ENCODE data around the gene FHIT. TPM values are rescaled to one million over a fixed set of nuclear protein-coding genes. Genes with fewer than 3 reads are reported as not detected.

FHIT gene
- total RNA-seq, 1 donor from 2014 or later: 22.6 TPM

DNA sequence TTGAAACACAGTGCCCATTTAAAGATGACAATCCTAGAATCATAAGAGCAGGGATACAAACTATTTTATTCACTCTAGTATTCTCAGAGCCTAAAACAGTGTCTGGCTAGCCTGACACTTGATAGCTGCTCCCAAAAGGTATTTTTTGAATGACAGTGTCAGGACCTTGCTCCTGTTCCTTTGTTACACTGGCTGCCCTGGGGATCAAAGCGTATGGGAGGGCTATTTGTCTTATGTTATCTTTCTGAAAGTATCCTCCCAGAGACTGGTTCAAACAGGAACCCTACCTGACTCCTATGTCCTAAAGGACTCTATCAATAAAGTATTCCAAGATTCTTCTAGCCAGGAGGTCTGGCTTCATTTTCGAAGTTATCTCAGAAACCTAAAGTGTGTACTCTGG, 621.4 kb downstream of the FHIT start:
- H3K9me3 Mint-ChIP-seq: no peaks in the 10 kb centered on the region
- H3K4me3 Mint-ChIP-seq: no peak overlapping the region
- DNase-seq (ENCODE audit: low spot score): no peak
- H3K36me3 Mint-ChIP-seq (ENCODE audit: low read depth): no peaks in the 10 kb centered on the region
- no peak overlapping the region for H3K27ac Mint-ChIP-seq
- H3K27me3 Mint-ChIP-seq (ENCODE audit: insufficient read depth): no peaks in the 10 kb centered on the region
- no peaks in the 10 kb centered on the region for H3K4me1 Mint-ChIP-seq (ENCODE audit: low read depth)
- intact Hi-C loops (cut with micrococcal nuclease): no loop called here

DNA sequence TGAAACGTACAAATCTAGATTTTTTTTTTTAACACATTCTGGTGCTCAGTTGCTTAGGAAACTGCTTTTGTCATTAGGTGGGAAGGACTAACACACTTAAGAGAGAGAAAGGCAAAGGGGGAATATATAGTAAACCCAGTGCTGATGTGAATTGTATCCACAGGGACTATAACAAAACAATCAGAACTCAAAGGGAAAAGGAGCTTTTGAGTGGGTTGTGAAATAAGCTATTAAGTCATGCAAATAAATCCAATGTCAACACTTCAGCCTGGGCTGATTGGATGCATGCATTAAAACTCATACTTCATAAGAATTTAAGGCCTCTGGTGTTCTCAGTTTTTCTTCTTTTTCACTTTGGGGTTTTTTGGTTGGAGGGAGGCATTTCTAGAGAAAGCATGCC, 628.9 kb downstream of the FHIT start:
- no peak overlapping the region for H3K27ac Mint-ChIP-seq
- no peak overlapping the region for H3K4me3 Mint-ChIP-seq
- no peaks in the 10 kb centered on the region for H3K36me3 Mint-ChIP-seq (ENCODE audit: low read depth)
- DNase-seq (ENCODE audit: low spot score): no peak
- peaks cover 5% of the 10 kb centered on the region for H3K9me3 Mint-ChIP-seq
- H3K27me3 Mint-ChIP-seq (ENCODE audit: insufficient read depth): no peaks in the 10 kb centered on the region
- intact Hi-C loops (cut with micrococcal nuclease): no loop called here
- H3K4me1 Mint-ChIP-seq (ENCODE audit: low read depth): no peaks in the 10 kb centered on the region

DNA sequence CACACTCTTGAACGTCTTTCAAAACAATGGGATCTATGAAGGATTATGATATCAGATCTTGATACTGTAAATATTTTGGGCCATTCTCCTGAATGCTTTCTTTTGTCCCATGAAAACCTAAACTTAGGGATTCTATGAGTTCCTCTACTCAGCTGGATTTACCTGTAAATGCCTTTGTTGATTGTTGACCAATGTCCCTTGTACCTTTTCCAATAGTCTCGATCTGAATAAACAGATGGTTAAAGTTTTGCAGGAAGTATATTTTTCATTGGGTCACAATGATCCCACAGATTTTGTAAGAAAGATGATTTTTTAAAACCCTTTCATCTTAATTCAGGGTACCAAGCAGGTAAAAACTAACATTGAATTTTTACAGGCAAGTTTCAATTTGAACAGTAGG, 634.1 kb downstream of the FHIT start:
- Mint-ChIP-seq H3K27me3 (ENCODE audit: insufficient read depth) (no peaks in the 10 kb centered on the region), H3K4me1 (ENCODE audit: low read depth) (no peaks in the 10 kb centered on the region), H3K9me3 (peaks cover 10% of the 10 kb centered on the region), H3K27ac (no peak overlapping the region), H3K4me3 (no peak overlapping the region), H3K36me3 (ENCODE audit: low read depth) (no peaks in the 10 kb centered on the region)
- DNase-seq (ENCODE audit: low spot score): no peak
- intact Hi-C loops (cut with micrococcal nuclease): no loop called here

DNA sequence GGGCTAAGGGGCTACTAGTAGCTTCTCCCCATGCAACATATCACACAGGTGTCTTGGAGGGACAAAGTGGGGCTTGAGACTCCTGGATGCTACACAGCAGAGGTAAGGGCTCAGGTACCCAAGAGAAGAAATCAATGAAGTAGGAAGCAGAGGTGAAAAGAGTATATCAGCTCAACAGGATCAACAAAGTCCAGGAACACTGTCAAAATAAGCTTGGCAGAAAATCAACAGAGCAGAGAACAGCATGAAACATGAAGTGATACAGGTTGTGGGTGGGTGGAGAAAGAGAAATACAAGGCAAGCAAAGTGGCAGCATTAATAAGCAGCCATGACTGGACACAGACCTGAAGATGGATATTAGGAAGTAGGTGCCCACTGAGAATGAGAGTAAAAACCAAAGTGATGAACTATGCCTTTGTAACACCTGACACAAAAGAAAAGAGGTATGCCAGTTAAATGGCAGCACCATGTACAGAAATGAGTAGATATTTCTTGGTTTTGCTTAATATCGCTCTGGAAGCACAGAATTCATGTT, 637.4 kb downstream of the FHIT start:
- intact Hi-C loops (cut with micrococcal nuclease): no loop called here
- peaks cover 5% of the 10 kb centered on the region for H3K9me3 Mint-ChIP-seq

DNA sequence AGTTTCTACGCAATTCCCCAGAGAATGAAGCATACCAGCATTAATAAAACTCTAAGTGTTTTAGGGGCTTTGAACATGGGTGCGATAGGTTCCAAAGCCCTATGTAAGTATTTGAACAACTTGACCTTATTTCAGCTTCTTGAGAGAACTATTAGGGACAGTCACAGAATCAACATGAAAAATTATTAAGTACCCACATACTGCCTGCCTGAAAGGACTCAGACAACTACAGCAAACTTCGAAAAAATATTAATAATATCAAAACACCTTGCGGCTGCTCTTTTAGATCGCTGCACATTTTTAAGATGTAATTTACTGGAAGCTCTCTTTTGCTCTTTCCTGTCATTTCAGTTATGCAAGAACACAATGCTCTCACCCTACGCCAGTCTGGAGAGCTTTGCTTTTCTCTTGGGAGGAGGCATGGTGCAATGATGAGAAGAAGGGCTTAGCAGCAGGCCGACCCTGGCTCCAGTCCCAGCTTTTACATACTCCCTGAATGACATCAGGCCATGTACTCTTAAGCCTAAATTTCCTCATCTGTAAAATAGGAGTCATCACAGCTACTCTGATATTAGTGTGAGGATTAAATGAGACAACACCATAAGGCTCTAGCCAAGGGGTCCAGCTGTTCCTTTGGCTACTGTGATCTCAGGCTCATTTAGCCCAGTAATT, 640.7 kb downstream of the FHIT start:
- H3K4me3 Mint-ChIP-seq: no peak overlapping the region
- intact Hi-C loops (cut with micrococcal nuclease): no loop called here
- H3K4me1 Mint-ChIP-seq (ENCODE audit: low read depth): no peaks in the 10 kb centered on the region
- H3K9me3 Mint-ChIP-seq: peaks cover 5% of the 10 kb centered on the region
- no peaks in the 10 kb centered on the region for H3K27me3 Mint-ChIP-seq (ENCODE audit: insufficient read depth)
- H3K27ac Mint-ChIP-seq: no peak overlapping the region
- no peak for DNase-seq (ENCODE audit: low spot score)
- no peaks in the 10 kb centered on the region for H3K36me3 Mint-ChIP-seq (ENCODE audit: low read depth)

More for the DNA sequence above, 637.4 kb downstream of the FHIT start:
- Mint-ChIP-seq H3K4me3 (no peak overlapping the region), H3K27ac (no peak overlapping the region), H3K4me1 (ENCODE audit: low read depth) (no peaks in the 10 kb centered on the region), H3K36me3 (ENCODE audit: low read depth) (no peaks in the 10 kb centered on the region), H3K27me3 (ENCODE audit: insufficient read depth) (no peaks in the 10 kb centered on the region)
- no peak for DNase-seq (ENCODE audit: low spot score)

DNA sequence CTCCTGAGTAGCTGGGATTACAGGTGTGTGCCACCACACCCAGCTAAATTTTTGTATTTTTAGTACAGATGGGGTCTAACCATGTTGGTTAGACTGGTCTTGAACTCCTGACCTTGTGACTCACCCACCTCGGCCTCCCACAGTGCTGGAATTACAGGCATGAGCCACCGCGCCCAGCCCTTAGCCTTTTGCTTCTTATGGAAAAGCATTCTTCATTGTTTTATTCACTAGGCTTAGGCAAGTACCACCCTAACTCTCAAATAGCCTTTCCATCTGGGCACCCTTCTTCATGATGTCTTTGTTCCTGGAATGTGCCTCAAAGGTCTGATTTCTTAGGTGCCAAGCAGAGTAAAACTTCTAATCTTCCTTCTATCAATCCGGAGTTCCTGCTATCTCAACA, 641.8 kb downstream of the FHIT start:
- H3K27me3 Mint-ChIP-seq (ENCODE audit: insufficient read depth): no peaks in the 10 kb centered on the region

DNA sequence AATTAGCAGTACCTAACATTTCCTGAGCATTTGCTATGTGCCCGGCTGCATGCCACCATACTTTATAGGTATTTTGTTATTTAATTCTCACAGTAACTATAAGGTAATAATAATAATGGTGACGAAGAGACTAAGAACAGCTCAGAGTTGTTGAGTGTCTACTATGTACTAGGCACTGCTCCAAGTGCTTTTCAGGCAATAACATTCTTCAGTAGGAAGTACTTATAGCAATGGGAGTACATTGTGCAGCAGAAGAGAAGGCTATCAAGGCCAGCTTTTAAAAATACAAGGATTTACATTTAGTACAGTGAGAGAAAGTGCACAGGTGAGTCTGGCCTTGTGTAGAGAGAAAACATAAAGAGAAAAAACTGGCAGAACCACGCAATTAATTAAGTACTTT, 647.4 kb downstream of the FHIT start:
- DNase-seq (ENCODE audit: low spot score): no peak
- H3K27me3 Mint-ChIP-seq (ENCODE audit: insufficient read depth): no peaks in the 10 kb centered on the region
- H3K4me3 Mint-ChIP-seq: no peak overlapping the region
- intact Hi-C loops (cut with micrococcal nuclease): no loop called here
- H3K36me3 Mint-ChIP-seq (ENCODE audit: low read depth): no peaks in the 10 kb centered on the region
- H3K9me3 Mint-ChIP-seq: no peaks in the 10 kb centered on the region
- H3K4me1 Mint-ChIP-seq (ENCODE audit: low read depth): no peaks in the 10 kb centered on the region
- H3K27ac Mint-ChIP-seq: no peak overlapping the region

More for the DNA sequence above, 641.8 kb downstream of the FHIT start:
- H3K9me3 Mint-ChIP-seq: peaks cover 5% of the 10 kb centered on the region
- no peaks in the 10 kb centered on the region for H3K36me3 Mint-ChIP-seq (ENCODE audit: low read depth)
- DNase-seq (ENCODE audit: low spot score): no peak
- no peaks in the 10 kb centered on the region for H3K4me1 Mint-ChIP-seq (ENCODE audit: low read depth)
- no peak overlapping the region for H3K4me3 Mint-ChIP-seq
- no peak overlapping the region for H3K27ac Mint-ChIP-seq
- intact Hi-C loops (cut with micrococcal nuclease): no loop called here

DNA sequence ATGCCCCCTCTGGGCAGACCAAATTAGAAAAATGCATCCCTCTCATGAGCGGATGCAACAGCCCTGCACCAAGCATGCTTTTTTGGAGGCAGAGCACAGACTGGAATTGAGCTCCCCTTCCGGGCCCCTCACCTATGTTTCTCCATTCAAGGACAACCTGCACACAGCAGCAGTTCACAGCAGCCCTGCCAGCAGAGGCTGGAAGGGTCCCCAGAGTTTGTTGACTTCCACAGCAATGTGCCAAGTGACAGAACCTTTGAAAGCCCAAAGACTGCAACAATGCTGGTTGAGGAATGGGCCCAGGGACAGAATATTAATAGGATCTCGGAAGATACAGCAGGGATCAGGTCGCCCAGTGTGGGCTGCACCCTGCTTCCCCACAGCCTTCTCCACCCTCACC, 650.4 kb downstream of the FHIT start:
- no peaks in the 10 kb centered on the region for H3K36me3 Mint-ChIP-seq (ENCODE audit: low read depth)
- H3K4me3 Mint-ChIP-seq: no peak overlapping the region
- H3K4me1 Mint-ChIP-seq (ENCODE audit: low read depth): no peaks in the 10 kb centered on the region
- no peak overlapping the region for H3K27ac Mint-ChIP-seq
- peaks cover 2% of the 10 kb centered on the region for H3K27me3 Mint-ChIP-seq (ENCODE audit: insufficient read depth)
- no peaks in the 10 kb centered on the region for H3K9me3 Mint-ChIP-seq
- DNase-seq (ENCODE audit: low spot score): no peak
- intact Hi-C loops (cut with micrococcal nuclease): no loop called here

DNA sequence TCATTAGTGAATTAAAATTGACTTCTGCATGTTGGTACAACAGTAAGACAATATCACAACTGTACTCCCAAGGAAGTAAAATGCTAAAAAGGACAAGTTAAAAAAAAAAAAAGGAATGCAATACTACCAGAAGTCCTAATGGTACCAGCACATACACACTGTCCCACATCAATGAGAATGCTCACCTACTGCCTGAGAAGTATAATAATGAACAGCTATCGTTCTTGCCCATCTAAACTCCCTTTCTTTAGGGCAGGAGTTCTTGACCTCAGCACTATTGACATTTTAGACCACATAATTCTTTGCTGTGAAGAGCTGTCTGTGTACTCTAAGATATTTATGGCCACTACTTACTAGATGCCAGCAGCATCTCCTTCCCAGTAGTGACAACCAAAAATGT, 651.7 kb downstream of the FHIT start:
- H3K9me3 Mint-ChIP-seq: no peaks in the 10 kb centered on the region
- no peak overlapping the region for H3K4me3 Mint-ChIP-seq
- peaks cover 2% of the 10 kb centered on the region for H3K27me3 Mint-ChIP-seq (ENCODE audit: insufficient read depth)
- no peaks in the 10 kb centered on the region for H3K4me1 Mint-ChIP-seq (ENCODE audit: low read depth)
- no peak for DNase-seq (ENCODE audit: low spot score)
- H3K36me3 Mint-ChIP-seq (ENCODE audit: low read depth): no peaks in the 10 kb centered on the region
- intact Hi-C loops (cut with micrococcal nuclease): no loop called here
- no peak overlapping the region for H3K27ac Mint-ChIP-seq

DNA sequence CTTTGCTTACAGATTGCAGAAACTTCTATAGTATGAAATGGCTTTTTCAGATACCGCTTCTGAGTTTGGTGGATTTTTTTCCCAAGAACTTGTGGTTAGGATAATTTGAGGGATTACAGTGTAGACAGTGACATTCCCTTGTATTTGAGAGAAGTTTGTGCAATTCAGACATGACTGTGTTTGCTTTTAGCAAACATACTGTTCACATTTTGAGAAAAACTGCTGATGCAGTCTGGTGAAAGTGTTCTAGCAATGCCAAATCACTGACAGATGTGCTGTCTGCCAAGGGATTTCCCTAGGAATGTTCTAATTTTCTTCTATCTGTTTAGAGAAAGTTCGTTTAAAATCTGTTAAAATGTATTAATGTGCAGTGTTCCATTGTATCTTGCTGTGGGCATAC, 652.6 kb downstream of the FHIT start:
- Mint-ChIP-seq H3K27me3 (ENCODE audit: insufficient read depth) (peaks cover 2% of the 10 kb centered on the region), H3K9me3 (no peaks in the 10 kb centered on the region), H3K4me1 (ENCODE audit: low read depth) (no peaks in the 10 kb centered on the region), H3K27ac (no peak overlapping the region), H3K4me3 (no peak overlapping the region), H3K36me3 (ENCODE audit: low read depth) (no peaks in the 10 kb centered on the region)
- intact Hi-C loops (cut with micrococcal nuclease): no loop called here
- DNase-seq (ENCODE audit: low spot score): no peak

DNA sequence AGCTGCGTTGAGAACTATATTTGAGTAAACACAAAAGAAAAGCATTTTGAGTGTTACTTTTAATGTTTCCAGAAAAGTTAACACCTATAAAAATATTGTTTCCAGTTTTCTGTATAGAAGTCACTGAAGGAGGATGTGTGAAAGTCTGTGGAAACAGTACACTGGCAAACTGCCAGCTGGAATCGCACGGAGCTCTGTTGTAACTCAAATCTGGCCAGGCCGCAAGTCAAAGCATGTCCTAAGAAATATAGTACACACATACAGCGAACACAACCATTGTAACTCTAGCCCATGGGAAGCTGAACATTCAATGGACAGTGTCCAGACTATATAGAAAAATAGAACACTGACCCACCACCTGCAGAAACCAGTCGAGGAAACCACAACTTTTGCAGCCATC, 657.2 kb downstream of the FHIT start:
- no peak for DNase-seq (ENCODE audit: low spot score)
- Mint-ChIP-seq H3K4me3 (no peak overlapping the region), H3K36me3 (ENCODE audit: low read depth) (no peaks in the 10 kb centered on the region), H3K4me1 (ENCODE audit: low read depth) (no peaks in the 10 kb centered on the region), H3K27me3 (ENCODE audit: insufficient read depth) (peaks cover 2% of the 10 kb centered on the region), H3K9me3 (no peaks in the 10 kb centered on the region), H3K27ac (no peak overlapping the region)
- intact Hi-C loops (cut with micrococcal nuclease): no loop called here

DNA sequence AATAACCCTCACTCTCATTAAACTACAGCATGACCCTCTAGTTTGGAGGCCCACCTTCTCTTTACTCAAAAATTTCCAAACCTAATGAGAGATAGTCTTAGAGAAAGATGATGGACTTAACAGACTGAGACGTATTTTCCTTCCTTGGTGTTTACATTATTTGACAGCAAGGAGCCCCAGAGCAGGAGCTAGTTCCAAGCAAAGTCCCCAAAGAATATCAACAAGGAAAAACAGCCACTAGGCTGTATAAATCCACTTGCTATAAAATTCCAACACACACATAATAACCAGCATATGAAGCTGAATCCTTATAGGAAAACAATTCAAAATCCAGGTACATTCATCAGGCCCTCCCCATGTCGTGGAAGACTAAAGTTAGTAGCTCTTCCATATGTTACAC, 660.0 kb downstream of the FHIT start:
- Mint-ChIP-seq H3K36me3 (ENCODE audit: low read depth) (no peaks in the 10 kb centered on the region), H3K4me1 (ENCODE audit: low read depth) (no peaks in the 10 kb centered on the region), H3K27me3 (ENCODE audit: insufficient read depth) (no peaks in the 10 kb centered on the region), H3K4me3 (no peak overlapping the region), H3K9me3 (no peaks in the 10 kb centered on the region), H3K27ac (no peak overlapping the region)
- no peak for DNase-seq (ENCODE audit: low spot score)
- intact Hi-C loops (cut with micrococcal nuclease): no loop called here

DNA sequence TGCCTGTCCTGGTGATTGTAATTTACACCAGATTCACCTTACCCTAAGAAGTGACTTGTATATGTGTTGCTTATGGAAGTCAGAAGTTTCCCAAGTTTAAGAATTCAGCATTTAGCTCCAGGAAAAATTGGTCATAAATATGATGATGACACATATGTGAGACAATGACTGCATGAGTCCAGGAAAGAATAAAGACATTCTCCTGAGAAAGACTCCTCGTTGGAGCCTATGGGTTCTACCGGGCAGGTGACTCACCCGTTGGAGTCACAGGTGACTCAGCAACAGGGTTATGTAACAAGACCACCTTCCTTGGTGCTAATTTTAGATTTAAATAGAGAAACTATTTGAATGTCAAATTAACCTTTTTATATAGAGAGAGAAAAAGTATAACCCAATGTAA, 662.4 kb downstream of the FHIT start:
- H3K27ac Mint-ChIP-seq: no peak overlapping the region
- H3K9me3 Mint-ChIP-seq: no peaks in the 10 kb centered on the region
- H3K4me1 Mint-ChIP-seq (ENCODE audit: low read depth): no peaks in the 10 kb centered on the region
- intact Hi-C loops (cut with micrococcal nuclease): no loop called here
- no peaks in the 10 kb centered on the region for H3K27me3 Mint-ChIP-seq (ENCODE audit: insufficient read depth)
- H3K4me3 Mint-ChIP-seq: no peak overlapping the region
- no peaks in the 10 kb centered on the region for H3K36me3 Mint-ChIP-seq (ENCODE audit: low read depth)
- DNase-seq (ENCODE audit: low spot score): no peak

DNA sequence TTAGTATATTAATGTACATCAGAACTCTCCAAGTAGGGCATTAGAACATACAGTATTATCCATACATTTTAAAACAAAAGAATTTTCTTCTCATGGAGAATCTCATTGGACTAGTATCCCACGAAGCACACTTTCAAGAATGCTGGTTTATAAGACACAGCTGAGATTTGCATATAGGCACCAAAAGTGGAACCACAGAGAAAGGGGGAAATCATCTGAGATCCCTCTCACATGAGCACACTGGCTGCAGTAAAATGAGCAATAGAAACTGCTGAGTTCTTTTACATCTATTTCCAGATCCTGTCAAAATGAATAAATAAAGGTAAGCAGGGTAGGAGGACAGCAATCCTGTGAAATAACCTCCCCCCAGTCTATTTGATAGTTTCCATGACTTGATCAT, 665.3 kb downstream of the FHIT start:
- intact Hi-C loops (cut with micrococcal nuclease): no loop called here
- Mint-ChIP-seq H3K4me1 (ENCODE audit: low read depth) (no peaks in the 10 kb centered on the region), H3K36me3 (ENCODE audit: low read depth) (no peaks in the 10 kb centered on the region), H3K9me3 (no peaks in the 10 kb centered on the region), H3K4me3 (no peak overlapping the region), H3K27me3 (ENCODE audit: insufficient read depth) (peaks cover 2% of the 10 kb centered on the region), H3K27ac (no peak overlapping the region)
- no peak for DNase-seq (ENCODE audit: low spot score)
